HCT116 (cell line): ENCODE measurements around the gene ANKRD13C. TPM values are rescaled to one million over a fixed set of nuclear protein-coding genes. Genes with fewer than 3 reads are reported as not detected.

ENCODE experiments used
- ATAC-seq: fragments of 200-7000 bp; cut with Tn5 transposase; 2 replicates; pipeline ENCODE4 v1.9.1; 2020; ENCODE audit warnings: mild to moderate bottlenecking, moderate library complexity
- BruUV-seq: library from RNA; stranded (reverse); fragments of 400-500 nt; replicated peaks from 2 replicates; lab custom pipeline; 2021; lab: Mats Ljungman, UMichigan
- CTCF ChIA-PET: fragments of 300-600 bp; sonication (Branson Sonifier 250); formaldehyde crosslinking; loops from one replicate; lab custom pipeline; 2021; ENCODE audit warnings: antibody characterized with exemption; lab: Charles Lee
- POLR2A ChIA-PET: fragments of 300-600, 350-600 bp; sonication (Branson Sonifier 250); formaldehyde crosslinking; loops from one replicate; lab custom pipeline; 2021; ENCODE audit warnings: antibody characterized with exemption; lab: Charles Lee
- RAD21 ChIA-PET, 2 experiments: fragments of 300-600 bp; sonication (Branson Sonifier 250); formaldehyde crosslinking; loops; one replicate each; lab custom pipeline; 2023; ENCODE audit warnings: low total read pairs in 2 of 2; ENCODE audit not compliant: uncharacterized antibody in 2 of 2, unreplicated experiment in 2 of 2, low non-redundant PET in 1 of 2; lab: Charles Lee
- DNase-seq: peaks from one replicate; pipeline ENCODE4 v3.0.0-alpha.2; 2010; ENCODE audit warnings: low read depth, low spot score
- H2AFZ ChIP-seq: fragments of 200-600 bp; shearing (Covaris generic), sonication (generic); 2 replicates; pipeline ENCODE4 v1.6.1; 2017; ENCODE audit warnings: low read depth, mixed run types, mixed read lengths, antibody characterized with exemption, low read length; ENCODE audit not compliant: poor library complexity, severe bottlenecking
- H3K27ac ChIP-seq: 2 replicates; pipeline ENCODE4 v1.5.1; 2012; ENCODE audit warnings: low read depth, low read length
- H3K27me3 ChIP-seq: fragments of 200-600 bp; sonication (generic); 2 replicates; pipeline ENCODE4 v1.6.1; 2016; ENCODE audit warnings: mixed run types, low read length, mixed read lengths; ENCODE audit not compliant: insufficient read depth
- H3K36me3 ChIP-seq, 2 experiments: fragments of 200-500 bp in 1 of 2; fragments of 200-600 bp in 1 of 2; sonication (Bioruptor generic) in 1 of 2; sonication (generic) in 1 of 2; 2 replicates each; pipeline versions ENCODE4 v1.5.1 to v1.6.1; 2014 to 2016; ENCODE audit warnings: low read length in 2 of 2, inconsistent platforms in 1 of 2, mixed read lengths in 1 of 2, mixed run types in 1 of 2; ENCODE audit not compliant: insufficient read depth in 2 of 2, control insufficient read depth in 1 of 2
- H3K4me1 ChIP-seq, 2 experiments: fragments of 200-600 bp in 1 of 2; sonication (generic) in 1 of 2; 2 replicates each; pipeline versions ENCODE4 v1.5.1 to v1.6.1; 2012 to 2017; ENCODE audit warnings: low read length in 2 of 2, inconsistent platforms in 1 of 2, mild to moderate bottlenecking in 1 of 2, mixed read lengths in 1 of 2, mixed run types in 1 of 2, moderate library complexity in 1 of 2; ENCODE audit not compliant: insufficient read depth in 2 of 2, control insufficient read depth in 1 of 2
- H3K4me2 ChIP-seq: fragments of 200-600 bp; sonication (generic); 2 replicates; pipeline ENCODE4 v1.6.1; 2017; ENCODE audit warnings: mixed run types, low read length, mixed read lengths
- H3K4me3 ChIP-seq, 2 experiments: fragments of 200-600 bp in 1 of 2; sonication (generic) in 1 of 2; replicated peaks in 1 of 2; 2 replicates each; pipeline ENCODE4 v1.5.1; 2011 to 2016; ENCODE audit warnings: low read length in 2 of 2, control low read depth in 1 of 2, low read depth in 1 of 2, mild to moderate bottlenecking in 1 of 2, mixed read lengths in 1 of 2, mixed run types in 1 of 2
- H3K79me2 ChIP-seq: fragments of 200-600 bp; sonication (generic); 2 replicates; pipeline ENCODE4 v1.6.1; 2017; ENCODE audit warnings: mild to moderate bottlenecking, mixed run types, low read length, moderate library complexity, mixed read lengths; ENCODE audit not compliant: insufficient read depth
- H3K9ac ChIP-seq: fragments of 200-600 bp; sonication (generic); 2 replicates; pipeline ENCODE4 v1.6.1; 2016; ENCODE audit warnings: low read length, mixed read lengths
- H3K9me2 ChIP-seq: fragments of 200-600 bp; sonication (generic), shearing (Covaris generic); 2 replicates; pipeline ENCODE4 v1.6.1; 2017; ENCODE audit warnings: mixed run types, mild to moderate bottlenecking, moderate library complexity; ENCODE audit not compliant: insufficient read depth
- H3K9me3 ChIP-seq, 2 experiments: fragments of 200-500 bp in 1 of 2; fragments of 200-600 bp in 1 of 2; sonication (Bioruptor generic) in 1 of 2; sonication (generic) in 1 of 2; 2 replicates each; pipeline ENCODE4 v1.6.1; 2014 to 2017; ENCODE audit warnings: low read length in 2 of 2, mixed read lengths in 2 of 2, inconsistent platforms in 1 of 2, low read depth in 1 of 2, mild to moderate bottlenecking in 1 of 2, mixed run types in 1 of 2, moderate library complexity in 1 of 2; ENCODE audit not compliant: control insufficient read depth in 1 of 2, insufficient read depth in 1 of 2
- H4K20me1 ChIP-seq: fragments of 200-600 bp; sonication (generic), shearing (Covaris generic); 2 replicates; pipeline ENCODE4 v1.6.1; 2017; ENCODE audit warnings: mixed run types, mild to moderate bottlenecking, moderate library complexity; ENCODE audit not compliant: insufficient read depth
- CTCF ChIP-seq, 3 experiments: fragments of 200-600 bp in 1 of 3; sonication (generic) in 1 of 3; IDR thresholded peaks in 2 of 3; conservative IDR thresholded peaks in 1 of 3; 2 replicates each; pipeline ENCODE4 v1.5.1; 2012 to 2017; ENCODE audit warnings: low read depth in 2 of 3, low read length in 2 of 3, antibody characterized with exemption in 1 of 3, borderline replicate concordance in 1 of 3, control low read depth in 1 of 3, mild to moderate bottlenecking in 1 of 3, mixed read lengths in 1 of 3, mixed run types in 1 of 3, moderate library complexity in 1 of 3; ENCODE audit not compliant: insufficient read depth in 1 of 3
- RAD21 ChIP-seq: IDR thresholded peaks from 2 replicates; pipeline ENCODE4 v1.6.1; 2012; ENCODE audit warnings: low read depth, mild to moderate bottlenecking
- intact Hi-C: fragments of 100-400 bp; cut with micrococcal nuclease; formaldehyde crosslinking; loops from 2 replicates; pipeline ENCODE4 v1.10.0; 2022
- total RNA-seq: library from RNA; stranded (reverse); gene quantifications from one replicate; pipeline ENCODE4 v1.2.1, GENCODE V29; 2021; ENCODE audit not compliant: unreplicated experiment

Gene ANKRD13C
- total RNA-seq, 1 experiment from 2014 or later, result 21.1 TPM

GRCh38 chr1:70327306-70328076, 27.0 kb downstream of the ANKRD13C start (continued):
- TF ChIP-seq CTCF (IDR thresholded peaks at IDR 0.05 in 2 of 3, conservative IDR thresholded peaks at IDR 0.05 in 1 of 3; ENCODE audit: borderline replicate concordance in 1 of 3, insufficient read depth in 1 of 3, low read depth in 2 of 3, low read length in 2 of 3), result no peak

- no peak overlapping the region for H3K4me3 ChIP-seq
- peaks cover 36 to 49% of the 10 kb centered on the region in 2 experiments for H3K4me1 ChIP-seq
- no peak for TF ChIP-seq RAD21
- 0 out of 6 replicates have a peak, but pooled peaks of 1 of the 3 experiments have one; percentile 1 for TF ChIP-seq CTCF (IDR thresholded peaks at IDR 0.05 in 2 of 3, conservative IDR thresholded peaks at IDR 0.05 in 1 of 3; ENCODE audit: borderline replicate concordance in 1 of 3, insufficient read depth in 1 of 3, low read depth in 2 of 3, low read length in 2 of 3)
- no peak overlapping the region for H3K9ac ChIP-seq
- peaks cover 0 to 5% of the 10 kb centered on the region in 2 experiments; a peak in 2 of 4 replicates for H3K36me3 ChIP-seq
- H3K27me3 ChIP-seq, result no peaks in the 10 kb centered on the region
- H3K27ac ChIP-seq, result no peak overlapping the region
- no peak overlapping the region for H3K4me2 ChIP-seq
- BruUV-seq, result no TSS peak
- H2AFZ ChIP-seq, result no peak overlapping the region
- DNase-seq (no peak), ATAC-seq (no peak)
- H4K20me1 ChIP-seq, result no peaks in the 10 kb centered on the region
- no peaks in the 10 kb centered on the region for H3K9me2 ChIP-seq
- H3K9me3 ChIP-seq, result no peaks in the 10 kb centered on the region
- intact Hi-C loops, result no loop called here
- RAD21 ChIA-PET, result no interaction called here
- POLR2A ChIA-PET, result no interaction called here
- CTCF ChIA-PET, result no interaction called here
- peaks cover 76% of the 10 kb centered on the region for H3K79me2 ChIP-seq
Measured at GRCh38 chr1:70324683-70325082, 29.8 kb downstream of the ANKRD13C start.
